ENCODE data around the gene GIT2.

GRCh38 chr12:110012659-110013058 is 16.5 kb upstream of the GIT2 start:
- TF ChIP-seq CTCF (IDR thresholded peaks at IDR 0.05) (no peak), POLR2A (IDR thresholded peaks at IDR 0.05) (no peak)
